GM19452 (cell line): ENCODE measurements around the gene SHC1.
A peak's percentile ranks its signal among the peaks of the same experiment; 100 is the strongest.

Experiments used
- ATAC-seq: cut with Tn5 transposase; IDR thresholded peaks from one replicate; pipeline ENCODE4 v1.9.1; 2021; ENCODE audit not compliant: unreplicated experiment

SHC1 gene

DNA sequence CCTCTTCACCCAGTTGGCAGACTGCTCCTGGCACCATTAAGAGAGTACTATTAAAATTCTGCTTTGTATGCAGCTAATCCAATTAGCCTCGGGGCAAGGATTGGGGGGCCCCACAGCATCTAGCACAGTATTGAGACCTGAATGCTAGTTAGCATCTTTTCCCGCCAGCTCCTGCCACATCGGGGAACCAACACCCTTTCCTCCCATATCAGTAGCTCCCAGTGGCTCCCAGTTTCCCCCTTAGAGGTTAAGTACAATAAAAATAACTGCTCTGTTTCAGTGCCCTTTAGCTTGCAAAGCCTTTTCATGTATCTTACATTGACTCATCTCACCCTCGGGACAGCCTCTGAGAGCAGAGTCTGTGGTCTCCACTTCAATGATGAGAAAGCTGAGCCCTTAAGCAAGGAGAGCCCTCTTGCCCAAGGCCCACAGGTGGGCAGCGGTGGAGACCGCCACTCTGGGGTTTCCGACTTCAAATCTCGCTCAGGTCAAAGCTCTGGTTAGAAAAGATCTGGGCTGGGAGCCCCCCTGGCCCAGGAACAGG, 29.8 kb downstream of the SHC1 start:
- no peak for ATAC-seq

DNA sequence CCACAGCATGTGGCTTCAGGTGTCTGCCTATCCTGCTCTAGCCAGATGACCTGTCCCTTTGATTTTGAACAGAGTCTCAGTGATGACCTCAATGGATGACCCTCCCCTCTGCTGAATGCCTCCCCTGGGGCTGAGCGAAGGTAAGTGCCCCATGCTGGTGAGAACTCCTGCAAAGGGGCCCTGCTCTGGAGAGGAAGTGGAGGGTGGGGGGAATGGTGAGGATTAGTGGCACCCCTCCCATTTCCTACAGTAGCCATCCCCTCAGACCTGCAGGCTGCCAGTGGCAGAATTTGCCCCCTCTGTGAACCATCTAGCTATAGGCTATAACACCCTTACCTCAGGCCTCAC, 30.4 kb downstream of the SHC1 start:
- ATAC-seq, result no peak

DNA sequence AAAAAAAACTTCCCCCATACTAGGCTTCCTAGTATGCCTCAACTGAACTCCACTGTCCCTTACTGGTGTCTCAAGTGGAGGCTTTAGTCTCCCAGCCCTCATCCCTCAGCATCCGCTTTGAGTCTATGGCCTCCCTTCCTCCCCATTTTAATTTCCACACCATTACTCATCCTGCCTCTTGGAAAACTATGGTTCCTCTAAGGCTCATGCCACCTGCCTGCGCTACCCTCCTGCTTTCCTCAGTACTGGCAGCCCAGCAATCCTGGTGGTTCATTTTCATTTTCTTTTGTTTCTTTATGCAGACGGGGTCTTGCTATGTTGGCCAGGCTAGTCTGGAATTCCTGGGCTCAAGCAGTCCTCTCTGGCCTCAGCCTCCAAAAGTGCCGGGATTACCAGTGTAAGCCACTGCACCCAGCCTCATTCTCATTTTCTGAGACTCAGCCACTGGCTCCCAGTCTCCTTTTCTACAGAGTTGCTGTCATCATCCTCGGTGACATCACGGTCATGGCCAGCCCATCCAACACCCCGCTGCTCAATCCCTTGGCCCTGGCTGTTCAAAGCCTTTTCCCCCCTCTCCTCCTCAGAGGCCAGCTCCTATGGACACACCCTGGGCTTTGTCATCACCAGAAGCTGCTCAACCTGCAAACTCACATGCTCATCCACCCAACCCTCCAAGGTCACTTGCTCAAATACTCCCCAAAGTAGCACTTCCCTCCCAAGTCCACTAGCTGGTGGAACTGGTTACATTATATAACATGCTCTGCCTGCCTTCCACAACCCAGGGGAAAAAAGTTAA, 31.7 kb downstream of the SHC1 start:
- no peak for ATAC-seq

DNA sequence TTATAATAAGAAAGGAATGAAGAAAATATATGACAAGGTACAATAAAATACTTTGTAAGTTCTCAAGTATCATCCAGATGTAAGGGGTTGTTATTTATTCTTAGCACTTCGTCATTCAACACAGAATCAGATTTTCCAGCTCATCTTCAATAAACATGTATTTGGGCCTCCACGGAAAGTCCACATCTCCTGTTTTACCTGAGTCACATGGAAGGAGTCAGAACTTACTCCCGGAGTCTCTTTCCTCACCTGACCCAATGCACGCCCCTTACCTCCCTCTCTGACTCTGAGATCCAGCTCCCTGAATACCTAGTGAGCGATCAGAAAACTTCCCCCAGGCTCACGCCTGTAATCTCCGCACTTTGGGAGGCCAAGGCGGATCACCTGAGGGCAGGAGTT, 32.6 kb downstream of the SHC1 start:
- ATAC-seq, result no peak

DNA sequence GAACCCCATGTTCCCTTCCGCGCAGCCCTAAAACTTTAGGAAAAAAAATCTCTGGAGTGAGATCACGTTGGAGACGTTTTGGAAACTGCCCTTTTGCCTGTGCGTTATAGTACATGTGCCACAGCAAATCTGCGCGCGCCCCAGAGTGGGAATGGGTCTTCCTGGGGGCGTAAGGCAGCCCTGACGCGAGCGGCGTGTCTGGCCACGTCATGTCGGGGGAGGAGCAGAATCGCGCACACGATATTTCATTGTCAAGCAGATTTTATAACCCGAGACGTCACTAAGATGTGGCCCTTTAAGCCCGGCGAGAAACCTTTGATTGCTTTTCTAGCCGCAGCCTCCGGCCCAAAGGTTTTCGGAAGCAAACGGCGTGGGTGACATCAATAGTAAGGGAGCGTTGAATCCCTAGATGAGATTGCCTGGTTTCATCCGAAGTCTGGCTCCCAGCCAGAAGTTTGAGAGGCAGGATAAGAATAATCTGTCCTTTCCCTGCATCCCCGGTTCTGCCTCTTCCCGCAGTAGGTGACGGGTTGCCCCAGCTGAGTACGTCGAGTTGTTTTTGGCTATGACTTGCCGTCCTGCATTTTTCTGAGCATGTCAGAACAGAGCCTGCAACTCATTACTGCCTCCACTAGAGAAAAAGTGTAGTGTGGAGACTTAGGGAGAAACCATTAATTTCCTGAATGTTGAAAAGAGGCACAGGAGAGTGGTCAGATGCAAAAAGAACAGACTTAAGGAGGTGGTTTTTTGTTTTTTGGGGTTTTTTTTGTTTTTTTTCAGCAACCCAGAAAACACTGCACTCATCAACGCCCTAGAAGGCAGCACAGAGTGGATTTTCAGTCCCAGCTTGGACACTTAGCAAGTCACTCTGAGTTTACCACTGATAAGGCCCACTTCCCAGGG, 33.2 kb downstream of the SHC1 start:
- ATAC-seq, result peak; percentile 58

DNA sequence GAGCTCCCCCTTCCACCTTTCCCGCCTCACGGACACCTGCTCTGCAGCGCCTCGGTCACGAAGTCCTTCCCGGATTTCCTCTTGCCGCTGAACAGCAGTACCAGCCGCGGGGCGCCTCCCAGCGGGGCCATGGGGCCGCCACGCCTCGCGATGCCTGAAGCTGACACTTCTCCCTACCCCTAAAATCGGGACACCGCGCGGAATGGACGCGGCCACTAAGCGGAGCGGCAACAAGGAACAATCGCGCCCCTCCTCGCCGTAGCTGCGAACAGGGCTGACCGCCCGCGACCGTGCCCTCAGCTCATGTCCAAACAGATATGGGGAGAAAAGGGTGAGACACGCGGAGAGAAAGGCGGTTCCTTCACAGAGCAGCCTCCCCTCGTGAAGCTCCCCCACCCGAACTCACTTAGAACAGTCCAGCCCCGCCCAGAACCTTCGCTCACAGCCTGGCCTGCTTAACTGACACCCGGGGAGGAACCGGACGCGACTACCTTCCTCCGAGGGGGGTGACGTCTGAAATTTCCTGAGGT, 33.9 kb downstream of the SHC1 start, which contains the start of gene PMVK:
PMVK (minus strand) TSS at position 165 of the 530 bp plus-strand sequence; CDS start at position 131, 34 bp downstream.
- peak; percentile 65 for ATAC-seq

DNA sequence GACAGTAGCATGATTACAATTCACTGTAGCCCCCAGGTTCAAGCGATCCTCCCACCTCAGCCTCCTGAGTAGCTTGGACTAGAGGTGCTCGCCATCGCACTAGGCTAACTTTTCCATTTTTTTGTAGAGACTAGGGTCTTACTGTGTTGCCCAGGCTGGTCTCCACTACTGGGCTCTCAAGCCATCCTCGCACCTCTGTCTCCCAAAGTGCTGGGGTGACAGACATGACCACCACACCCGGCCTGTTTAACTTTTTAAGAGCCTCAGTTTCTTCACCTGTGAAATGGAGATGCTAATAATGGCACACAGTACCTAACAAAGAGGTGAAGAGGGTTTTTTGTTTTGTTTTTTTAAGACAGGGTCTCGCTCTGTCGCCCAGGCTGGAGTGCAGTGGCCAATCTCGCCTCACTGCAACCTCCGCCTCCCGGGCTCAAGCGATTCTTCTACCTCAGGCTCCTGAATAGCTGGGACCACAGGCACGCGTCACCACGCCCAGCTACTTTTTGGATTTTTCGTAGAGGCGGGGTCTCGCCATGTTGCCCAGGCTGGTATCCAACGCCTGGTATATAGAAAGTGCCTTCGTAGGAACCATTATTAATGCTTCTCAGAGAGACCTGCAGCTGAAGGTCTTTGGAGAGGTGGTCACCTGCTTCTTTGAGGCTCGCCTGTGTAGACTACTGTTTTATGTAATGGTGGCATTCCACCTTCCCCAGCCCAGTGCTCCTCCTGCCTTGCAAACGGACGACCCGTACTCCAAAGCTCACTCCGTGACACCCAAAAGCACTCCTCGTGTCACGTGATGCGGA, 34.6 kb downstream of the SHC1 start:
- ATAC-seq, result no peak

DNA sequence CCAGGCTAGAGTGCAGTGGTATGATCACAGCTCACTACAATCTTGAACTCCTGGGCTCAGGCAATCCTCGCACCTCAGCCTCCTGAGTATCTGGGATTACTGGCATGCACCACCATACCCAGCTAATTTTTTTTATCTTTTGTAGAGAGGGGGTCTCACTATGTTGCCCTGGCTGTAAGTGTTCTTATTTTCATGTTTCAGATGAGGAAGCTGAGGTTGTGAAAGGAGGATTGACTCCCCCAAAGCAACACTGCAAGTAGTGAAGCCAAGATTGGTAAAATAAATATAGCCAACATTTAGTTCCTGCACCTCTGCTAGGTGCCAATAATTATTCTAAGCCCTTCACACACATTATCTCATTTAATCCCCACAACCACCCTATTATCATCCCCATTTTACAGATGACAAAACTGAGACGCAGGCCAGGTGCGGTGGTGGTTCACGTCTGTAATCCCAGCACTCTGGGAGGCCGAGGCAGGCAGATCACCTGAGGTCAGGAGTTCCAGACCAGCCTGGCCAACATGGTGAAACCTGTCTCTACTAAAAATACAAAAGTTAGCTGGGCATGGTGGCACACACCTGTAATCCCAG, 36.1 kb downstream of the SHC1 start:
- no peak for ATAC-seq

DNA sequence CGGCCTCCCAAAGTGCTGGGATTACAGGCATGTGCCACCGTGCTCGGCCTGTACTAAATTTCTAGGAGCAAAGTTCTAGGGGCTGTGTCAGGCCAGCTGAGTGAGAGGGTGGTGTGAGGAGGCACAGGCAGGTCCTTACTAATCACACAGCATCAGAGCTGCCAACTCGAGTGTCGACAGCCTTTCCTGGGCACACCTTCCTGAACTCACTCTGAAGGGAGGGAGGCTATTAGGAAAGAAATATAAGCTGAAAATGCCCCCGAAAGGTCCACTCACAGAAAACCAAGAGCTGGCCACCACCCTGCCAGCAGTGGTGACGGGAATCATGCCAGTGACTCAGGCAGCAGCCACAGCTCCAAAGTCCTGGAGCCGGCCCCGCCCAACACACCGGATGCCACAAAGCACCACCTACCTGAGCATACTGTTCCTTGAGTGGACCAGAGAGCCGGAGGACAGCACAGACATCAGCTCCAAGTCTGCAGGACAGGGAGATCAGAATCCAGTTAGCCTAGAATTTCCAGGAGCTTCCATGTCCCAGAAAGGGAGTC, 38.5 kb downstream of the SHC1 start:
- no peak for ATAC-seq

DNA sequence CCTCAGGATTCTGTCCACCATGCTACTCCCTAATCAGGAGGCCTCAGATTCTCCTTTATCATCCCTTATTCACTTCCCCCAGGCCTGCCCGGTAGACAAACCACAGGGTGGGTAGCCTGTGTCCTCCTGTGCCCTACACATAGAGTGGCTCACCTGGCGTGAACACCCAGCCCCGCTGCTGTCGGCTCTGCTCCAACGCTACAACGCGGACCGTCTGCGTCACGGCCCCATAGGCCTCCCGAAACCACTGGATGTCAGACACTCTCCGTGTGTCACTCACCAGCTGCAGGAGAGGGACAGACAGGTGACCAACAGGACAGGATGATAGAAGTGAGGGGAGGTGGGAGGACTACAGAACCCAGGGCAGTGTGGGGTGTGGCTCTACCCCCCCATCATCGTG, 44.3 kb downstream of the SHC1 start:
- no peak for ATAC-seq

DNA sequence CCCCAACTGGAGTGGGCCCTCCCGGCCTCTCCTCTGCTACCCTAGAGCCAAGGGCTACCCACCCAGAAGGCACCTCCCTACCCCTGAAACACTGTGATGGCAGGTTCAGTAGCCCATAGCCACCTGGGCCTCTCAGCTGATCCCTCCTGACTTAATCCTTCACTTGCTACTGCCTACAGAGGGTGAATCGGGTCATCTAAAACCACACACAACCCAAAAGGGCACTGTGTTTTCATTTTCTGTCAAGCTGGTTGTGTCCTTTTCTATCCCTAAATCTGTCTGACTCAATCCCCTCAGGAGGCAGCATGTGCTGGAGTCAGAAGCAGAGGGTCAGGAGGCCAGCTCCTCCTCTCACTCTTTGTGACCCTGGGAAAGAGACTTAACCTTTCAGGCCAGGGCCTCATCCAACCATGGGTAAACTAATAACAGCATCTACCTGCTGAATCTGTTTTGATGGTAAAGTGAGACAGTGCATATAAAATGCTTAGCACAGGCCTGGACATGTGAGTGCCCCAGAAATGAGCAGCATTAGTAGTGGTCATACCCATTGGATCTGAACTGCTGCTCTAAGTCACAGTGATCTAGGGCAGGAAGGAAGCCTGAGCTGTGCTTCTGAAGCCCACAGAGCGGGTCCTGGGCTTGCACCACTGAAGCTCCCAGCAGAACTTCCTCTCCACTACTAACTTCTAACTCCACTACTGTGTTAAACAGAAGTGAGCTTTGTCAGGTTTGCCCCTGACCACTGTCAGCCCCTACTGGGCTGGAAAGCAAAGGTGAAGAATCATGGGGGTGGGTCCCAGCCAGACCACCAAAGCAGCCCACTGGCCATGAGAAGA, 45.0 kb downstream of the SHC1 start:
- no peak for ATAC-seq

DNA sequence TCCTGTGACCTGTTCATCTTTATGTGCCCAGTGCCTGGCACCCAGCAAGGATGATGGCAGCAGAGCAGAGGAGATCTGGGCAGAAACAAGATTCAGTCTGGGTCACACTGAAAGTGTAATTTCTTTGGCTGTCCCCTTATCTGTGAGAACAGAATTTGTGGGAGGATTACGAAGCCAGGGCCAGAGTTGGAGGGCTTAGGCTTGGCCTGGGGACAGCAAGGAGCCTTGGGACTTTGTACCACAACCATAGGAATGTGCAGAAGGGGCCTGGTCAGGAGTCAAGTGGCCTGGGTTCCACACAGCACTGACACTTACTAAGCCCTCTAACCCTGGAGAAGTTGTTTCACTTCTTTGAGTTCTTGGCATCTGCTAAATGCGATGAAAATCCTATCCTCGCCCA, 46.9 kb downstream of the SHC1 start:
- no peak for ATAC-seq

DNA sequence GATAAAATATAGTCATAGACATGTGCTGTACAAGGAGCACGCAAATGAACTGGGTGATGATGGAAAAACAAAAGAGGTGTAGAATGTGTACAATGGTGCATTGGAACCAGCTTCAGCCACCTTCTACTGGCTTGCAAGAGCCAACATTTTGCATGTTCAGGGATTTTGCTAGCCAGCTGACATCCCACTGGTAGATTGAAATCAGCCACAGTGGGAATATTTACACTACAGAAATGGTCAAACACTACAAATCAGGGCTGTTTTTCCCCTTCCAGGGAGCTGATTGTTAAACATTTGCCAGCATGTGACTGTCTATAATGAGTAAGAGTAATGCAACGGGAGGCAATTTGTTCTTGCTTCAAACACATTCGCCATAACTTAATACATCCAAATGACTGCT, 57.3 kb downstream of the SHC1 start:
- ATAC-seq, result no peak

DNA sequence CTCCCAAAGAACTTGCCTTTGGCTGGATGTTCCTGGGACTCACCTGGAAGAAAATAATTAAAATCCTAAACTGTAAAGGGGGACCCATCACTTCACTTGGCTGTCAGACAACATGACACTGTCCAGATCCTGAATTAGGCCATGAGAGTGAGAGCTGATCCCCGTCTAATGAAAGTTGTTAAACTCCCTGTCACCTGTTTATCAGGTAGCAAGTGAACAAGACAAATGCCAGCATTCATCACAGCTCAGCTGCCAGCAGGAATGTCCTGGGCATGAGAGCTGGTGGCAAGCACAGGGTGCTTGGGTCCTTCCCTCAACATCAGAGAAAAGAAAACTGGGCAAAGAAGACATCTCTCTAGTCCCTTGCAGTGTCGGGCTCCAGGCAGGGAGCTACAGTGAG, 57.8 kb downstream of the SHC1 start:
- no peak for ATAC-seq
